HG03469 (cell line): ENCODE data around the gene TMEM132D.

Experiments
- ATAC-seq: cut with Tn5 transposase; IDR thresholded peaks from one replicate; pipeline ENCODE4 v1.9.1; 2021; ENCODE audit warnings: mild to moderate bottlenecking, moderate library complexity, moderate number of reproducible peaks; ENCODE audit not compliant: unreplicated experiment

The TMEM132D gene

DNA sequence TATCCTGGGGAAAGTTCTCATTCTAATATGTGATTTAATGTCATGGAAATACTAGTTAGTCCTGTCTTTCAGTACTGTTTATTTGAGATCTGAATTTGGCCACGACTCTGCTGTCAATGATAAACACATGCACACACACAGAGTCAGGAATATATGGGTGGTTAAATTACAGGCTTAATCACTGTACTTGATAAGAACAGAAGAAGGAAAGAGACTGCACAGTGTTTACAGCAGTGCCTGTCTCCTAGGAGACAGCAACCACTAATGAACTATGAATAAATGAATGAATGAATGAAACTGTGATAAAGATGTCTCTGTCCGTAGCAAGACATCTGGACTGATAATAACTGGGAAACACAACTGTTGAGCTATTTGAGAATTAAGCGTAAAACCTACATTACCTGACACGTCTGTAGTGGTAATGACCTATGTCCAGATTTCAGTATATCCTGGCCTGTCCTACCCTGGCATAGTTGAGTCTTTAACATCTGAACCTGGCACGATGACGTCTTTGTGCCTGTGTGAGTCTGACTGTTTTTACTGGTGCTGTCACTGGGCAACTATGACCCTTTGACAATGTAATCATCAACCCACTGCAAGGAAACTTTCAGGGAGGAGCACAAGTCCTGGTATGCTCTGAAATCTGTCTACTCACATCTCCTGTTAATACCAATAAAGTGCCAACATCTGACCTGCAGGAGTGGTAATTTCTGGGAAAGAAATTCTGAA, 524.6 kb downstream of the TMEM132D start:
- no peak for ATAC-seq

DNA sequence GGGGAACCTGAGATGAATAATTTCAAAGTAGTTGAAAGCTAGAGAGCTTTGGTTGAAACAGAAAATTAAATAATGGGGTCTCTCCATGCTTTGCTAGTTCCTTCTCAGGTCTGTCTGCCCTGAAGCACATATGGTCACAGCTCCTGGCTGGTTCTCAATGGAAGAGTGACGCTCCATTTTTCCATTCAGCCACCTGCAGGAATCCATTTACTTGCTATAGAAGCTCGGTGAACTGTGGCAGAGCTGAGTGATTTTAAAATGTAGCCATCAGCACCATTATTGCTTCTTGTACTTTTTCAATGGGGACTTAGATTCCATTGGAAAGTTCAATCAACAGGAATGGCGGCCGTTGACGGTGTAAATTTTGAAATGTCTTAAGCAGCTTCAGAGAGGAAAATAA, 525.3 kb downstream of the TMEM132D start:
- no peak for ATAC-seq

DNA sequence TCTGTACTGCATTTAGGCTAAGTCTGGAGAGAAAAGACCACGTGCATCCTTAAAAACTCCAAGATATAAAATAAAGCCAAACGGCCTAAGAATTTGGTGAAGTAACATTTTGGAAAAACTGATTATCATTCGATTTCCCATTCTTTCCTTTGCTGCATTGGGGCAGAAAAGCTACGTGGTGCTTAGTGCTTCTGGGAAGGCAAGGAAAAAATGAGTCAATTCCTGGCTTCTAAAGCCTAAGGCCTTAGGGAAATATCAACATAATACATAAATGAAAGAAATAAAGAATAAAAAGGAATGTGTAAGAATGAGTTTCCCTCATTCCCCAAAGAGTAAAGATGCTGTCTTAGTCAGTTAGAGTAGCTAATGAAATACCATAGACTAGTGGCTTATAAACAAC, 530.1 kb downstream of the TMEM132D start:
- ATAC-seq: no peak

DNA sequence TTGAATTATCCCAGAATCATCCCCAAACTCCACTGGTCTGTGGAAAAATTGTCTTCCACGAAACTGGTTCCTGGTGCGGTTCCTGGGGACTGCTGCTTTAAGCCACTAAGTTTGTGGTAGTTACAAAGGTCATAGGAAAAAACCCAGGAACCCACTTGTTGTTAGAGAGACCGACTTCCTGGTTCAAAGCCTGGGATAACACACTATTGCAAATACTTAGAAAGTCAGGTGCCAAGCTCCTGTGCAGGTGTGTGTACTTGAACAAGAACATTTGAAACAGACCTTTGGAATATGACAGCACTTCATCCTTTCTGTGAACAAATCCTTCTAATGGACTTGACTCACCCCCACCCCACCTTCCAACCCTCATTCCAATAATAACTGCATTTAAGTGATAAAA, 530.9 kb downstream of the TMEM132D start:
- ATAC-seq: no peak

DNA sequence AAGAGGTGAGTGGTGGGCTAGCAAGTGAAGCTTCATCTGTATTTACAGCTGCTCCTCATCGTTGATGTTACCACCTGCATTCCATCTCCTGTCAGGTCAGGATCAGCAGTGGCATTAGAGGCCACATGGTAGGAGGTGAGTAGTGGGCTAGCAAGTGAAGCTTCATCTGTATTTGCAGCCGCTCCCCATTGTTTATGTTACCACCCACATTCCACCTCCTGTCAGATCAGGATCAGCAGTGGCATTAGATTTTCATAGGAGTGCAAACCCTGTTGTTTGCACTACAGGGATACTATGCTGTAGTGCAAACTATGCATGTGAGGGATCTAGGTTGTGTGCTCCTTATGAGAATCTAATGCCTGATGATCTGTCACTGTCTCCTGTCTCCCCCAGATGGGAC, 531.5 kb downstream of the TMEM132D start:
- no peak for ATAC-seq

DNA sequence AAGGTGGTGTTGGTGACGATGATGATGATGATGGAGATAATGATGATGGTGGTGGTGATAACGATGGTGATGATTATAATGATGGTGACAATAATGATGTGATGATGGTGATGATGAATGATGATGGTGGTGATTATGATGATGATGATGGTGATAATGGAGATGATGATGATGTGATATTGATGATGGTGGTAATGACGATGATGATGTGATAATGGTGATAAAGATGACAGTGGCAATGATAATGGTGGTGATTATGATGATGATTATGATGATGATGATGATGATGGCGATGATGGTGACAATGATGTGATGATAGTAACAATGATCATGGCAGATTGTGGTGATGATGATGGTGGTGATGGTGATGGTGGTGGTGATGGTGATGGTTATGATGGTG, 532.6 kb downstream of the TMEM132D start:
- ATAC-seq: no peak

DNA sequence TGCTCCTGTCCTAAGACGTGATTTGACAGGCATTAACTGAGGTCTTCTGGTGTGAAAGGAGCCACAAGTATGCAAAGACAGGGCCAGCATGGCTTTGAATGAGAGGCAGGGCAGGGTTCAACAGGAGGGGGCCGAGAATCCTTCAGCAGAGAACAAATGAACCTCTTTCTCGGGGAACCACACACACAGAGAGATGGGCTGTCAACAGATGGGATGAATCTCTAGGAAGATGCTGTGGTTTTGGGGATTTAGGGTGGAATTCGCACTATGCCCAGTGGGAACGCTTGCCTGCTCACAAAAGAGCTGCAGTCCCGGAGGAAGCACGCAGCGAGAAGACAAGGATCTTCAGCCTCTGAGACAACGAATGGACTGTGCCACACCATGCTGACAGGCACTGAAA, 537.2 kb downstream of the TMEM132D start:
- no peak for ATAC-seq

DNA sequence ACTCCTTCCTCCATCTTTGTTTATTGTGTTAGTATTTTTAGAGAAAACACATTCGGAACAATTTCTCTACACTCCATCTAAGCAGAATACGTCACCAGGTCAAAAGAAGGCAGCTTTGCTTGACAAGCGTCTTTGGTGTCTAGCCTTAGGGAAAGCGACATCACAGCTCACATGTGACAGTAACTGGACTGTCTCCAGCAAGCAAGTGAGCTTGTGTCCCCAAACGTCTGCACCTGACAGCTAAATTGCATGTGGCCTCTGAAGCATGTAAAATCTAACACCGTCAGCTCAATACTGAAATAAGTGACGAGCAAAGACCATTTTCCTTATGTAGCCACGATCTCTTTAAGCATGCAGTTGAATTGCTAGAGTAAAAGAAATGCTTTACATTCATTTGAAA, 540.8 kb downstream of the TMEM132D start:
- no peak for ATAC-seq

DNA sequence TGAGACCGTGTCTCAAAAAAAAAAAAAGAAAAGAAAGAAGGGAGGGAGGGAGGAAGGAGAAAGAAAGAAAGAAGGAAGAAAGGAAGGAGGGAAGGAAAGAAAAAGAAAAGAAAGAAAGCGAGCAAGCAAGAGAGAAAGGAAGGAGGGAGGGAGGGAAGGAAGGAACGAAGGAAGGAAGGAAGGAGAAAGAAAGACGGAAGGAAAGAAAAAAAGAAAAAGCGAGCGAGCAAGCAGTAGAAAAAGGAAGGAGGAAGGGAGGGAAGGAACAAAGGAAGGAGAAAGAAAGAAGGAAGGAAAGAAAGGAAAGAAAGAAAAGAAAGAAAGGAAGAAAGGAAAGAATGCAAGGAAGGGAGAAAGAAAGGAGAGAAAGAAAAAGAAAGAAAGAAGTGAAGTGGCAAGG, 546.6 kb downstream of the TMEM132D start:
- no peak for ATAC-seq

DNA sequence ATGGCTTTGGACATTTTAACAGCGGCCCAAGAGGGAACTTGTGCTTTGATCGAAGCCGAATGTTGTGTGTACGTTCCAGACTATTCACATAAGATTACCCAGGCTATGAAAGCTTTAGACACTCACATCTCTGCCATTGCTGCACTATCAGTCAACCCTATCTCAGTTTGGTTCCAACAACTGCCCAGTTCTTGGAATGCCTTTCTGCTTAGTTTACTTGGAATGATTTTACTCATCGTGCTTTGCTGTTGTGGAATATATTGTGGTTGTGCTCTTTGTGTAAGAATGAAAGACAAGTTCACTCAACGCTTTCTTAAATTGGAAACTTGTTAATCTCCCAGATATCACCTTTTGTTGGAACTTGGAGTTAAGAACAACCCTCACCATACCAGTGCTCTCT, 552.3 kb downstream of the TMEM132D start:
- ATAC-seq: no peak

DNA sequence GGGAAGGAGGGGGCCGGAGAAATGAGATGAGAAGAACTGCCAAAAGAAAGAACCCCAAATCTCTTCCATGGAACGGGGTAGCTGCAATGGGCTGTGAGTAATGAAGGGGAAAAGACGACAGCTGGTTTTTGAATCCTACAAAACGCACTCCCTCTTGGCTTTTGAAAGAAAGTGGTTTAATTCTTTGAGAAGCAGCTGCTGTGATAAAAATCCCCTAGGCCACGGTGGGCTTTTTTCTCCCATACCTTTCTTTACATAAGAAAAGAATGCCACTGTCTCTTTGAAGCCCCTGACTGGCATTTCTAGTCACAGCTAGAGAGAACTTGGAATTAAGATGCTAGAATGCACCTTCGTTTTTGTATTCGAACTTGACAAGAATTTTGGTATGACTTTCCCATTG, 564.5 kb downstream of the TMEM132D start:
- ATAC-seq: no peak

DNA sequence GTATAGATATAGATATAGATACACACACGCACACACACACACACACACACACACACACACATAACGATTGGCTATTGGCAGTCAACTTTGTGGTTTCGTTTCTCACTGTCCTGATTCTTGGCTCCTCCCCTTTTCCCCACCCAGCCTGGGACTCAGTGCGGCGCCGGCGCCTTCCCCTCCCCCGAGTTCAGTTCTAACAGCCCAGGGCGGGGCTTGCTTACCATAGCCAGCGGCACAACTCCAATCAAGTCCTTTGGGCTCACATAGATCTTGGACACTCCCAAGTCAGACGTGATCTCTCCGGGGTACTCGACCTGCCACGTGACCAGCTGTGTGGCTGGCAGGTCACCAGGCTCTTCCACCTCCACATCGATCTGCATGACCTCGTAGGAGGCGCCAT, 566.4 kb downstream of the TMEM132D start:
- ATAC-seq: no peak

DNA sequence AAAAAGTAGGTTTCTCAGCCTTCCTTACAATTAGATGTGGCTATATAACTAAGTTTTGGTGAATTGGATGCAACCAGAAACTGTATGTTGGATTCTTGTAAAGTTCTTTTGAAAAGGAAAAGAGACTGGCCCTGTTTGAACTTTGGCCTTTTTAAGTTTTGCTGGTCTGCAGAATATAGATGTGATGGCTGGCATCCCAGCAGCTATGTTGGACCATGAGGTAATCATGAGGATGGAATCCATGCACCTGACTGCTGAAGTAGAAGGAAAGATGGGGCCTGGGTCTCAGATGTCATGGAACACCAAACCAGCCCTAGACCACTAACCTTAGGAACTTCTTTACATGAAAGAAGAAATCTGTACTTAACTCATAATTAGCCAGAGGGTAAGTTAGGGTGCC, 568.1 kb downstream of the TMEM132D start:
- no peak for ATAC-seq

DNA sequence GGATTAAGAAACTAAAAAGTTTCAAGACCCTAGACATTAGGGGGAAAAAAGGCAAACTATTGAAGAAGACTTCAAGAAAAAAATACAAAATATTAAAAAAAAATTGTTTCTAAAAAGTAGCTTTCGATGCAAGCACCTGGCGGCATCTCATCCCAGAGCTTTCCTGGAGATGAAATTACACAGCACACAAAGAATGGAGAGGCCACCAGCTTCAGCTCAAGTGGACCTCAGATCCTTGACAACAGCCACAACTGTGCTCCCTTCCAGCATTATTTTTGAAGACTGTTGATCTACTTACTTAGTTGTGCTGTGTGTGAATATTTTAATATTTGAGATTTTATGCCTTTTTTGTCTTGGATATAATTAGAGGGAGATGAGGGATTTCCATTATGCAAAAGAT, 571.5 kb downstream of the TMEM132D start:
- no peak for ATAC-seq

DNA sequence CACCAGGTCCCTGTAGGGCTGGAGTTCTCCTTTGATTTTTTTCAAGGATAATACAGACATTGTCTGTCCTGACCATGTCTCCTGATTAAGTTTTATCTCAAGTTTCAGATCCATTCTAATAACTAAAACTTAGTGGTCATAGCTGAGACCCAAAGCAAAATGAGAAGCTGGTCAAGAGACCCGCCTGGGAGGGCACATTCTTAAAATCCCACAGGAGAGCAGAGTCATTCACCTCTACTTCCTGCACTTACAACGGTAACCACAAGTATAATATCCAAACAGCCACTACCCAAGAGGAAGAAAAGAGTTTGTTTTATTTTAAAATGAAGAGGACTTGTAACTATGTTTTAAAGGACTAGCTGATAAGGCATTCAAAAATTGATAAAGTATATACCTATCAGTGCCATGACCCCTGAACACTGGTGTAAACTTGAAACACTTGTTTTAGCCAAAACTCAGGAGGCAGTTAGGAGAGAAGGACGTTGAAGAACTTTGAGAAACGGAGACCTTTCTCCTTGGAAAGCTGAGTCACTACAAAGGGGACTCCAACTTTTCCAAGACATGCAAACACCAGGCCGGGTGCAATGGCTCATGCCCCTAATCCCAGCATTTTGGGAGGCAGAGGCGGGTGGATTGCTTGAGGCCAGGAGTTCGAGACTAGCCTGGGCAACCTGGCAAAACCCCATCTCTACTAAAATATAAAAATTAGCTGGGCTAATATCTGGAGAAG, 572.3 kb downstream of the TMEM132D start:
- ATAC-seq: no peak

DNA sequence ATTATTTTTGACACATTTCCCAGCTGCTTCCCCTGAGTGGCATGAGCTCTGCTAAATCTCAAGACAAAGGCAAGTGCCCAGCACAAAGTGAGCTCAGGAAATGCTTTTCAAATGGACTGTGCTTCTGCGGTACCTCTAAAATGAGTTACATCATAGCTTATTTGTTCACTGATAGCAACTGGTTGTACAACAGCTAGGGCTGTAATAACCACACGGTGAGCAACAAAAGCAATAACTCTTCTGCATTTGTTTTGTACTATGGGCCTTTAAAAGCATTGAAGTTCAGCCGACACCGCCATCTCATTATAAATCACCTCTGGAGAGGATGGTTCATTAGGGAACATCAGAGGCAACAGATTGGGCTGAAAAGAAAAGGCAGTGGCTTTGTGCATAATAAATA, 575.6 kb downstream of the TMEM132D start:
- ATAC-seq: no peak

DNA sequence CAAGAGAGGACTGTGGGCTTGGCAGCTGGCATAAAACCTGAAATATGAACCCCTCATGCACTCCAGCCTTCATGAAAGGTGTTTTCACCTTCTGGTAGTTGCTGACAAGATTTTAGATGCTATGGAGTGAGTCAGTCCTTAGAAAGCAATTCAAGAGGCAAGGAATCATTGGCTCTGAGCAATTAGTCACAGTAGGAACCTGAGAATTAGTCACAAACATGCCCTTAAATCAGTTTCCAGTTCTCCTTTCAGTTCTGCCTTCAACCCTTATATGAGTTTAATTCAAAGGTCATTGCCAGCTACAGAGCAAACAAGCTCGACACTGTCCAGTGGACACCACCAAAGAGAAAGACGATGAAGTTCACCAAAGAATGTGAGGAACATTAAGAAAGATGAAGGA, 578.3 kb downstream of the TMEM132D start:
- ATAC-seq: no peak

DNA sequence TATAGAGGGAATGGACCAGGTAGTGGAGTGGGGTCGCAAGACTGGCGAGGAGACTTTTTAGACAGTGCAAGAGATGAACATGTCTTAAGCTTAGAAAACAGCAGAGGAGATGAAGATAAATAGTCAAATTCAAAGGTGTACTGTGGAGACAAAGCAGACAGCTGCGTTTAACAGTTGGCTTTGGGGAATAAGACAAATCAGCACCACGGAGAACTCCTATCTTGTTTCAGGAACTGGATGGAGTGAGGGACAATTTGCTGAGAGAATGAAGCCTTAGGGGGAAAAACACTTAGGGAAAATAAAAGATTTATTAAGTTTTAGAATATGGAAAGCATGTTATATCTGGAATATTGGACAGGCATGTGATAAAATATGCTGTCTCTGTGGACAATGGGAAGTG, 591.8 kb downstream of the TMEM132D start:
- no peak for ATAC-seq

DNA sequence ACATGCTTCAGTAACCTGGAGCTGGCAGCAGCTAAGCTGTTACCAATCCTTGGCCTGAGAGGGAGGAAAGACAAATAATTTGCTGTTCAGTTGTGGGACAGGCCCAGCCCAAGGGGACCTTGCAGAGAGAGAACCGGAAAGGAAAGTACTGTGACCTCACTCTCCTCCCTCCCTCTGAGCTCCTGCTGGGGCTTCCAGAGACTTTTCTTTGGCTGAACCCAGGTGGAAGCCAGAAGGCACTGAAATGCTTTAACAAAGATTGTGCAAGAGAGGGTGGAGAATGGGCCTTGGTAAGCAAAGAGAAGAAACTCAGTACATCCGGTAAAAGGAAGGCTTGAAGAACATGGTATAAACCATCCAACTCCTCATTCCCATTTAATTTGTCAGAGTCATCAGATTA, 593.5 kb downstream of the TMEM132D start:
- ATAC-seq: no peak

DNA sequence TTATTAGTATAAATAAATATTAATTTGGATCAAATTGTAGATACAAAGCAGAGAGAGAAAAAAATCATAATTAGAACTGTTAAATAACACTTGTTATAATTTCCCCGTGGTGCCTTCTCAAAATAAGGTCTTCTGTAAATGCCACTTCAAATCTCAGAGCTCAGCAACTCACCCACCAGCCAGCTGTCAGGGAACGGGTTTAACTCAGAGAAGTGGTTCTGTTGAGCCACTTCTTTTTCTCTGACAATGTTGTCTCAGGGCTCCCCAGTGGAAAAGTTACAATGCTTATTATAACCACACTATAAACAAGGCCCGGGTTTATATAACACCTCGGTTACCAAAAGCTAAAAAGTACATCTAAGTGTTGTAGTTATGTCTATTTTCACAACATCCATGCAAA, 598.0 kb downstream of the TMEM132D start:
- ATAC-seq: no peak

DNA sequence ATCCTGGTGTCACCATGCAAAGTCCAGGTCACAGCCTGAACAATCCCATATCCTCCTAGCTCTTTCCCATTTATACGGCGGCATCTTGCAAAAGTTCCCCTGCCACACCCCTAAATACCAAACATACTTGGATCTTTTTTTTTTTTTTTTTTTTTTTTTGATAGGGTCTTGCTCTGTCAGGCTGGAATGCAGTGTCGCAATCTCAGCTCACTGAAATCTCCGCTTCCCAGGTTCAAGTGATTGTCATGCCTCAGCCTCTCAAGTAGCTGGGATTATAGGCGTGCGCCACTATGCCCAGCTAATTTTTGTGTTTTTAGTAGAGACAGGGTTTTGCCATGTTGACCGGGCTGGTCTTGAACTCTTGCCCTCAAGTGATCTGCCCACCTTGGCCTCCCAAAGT, 599.3 kb downstream of the TMEM132D start:
- no peak for ATAC-seq

DNA sequence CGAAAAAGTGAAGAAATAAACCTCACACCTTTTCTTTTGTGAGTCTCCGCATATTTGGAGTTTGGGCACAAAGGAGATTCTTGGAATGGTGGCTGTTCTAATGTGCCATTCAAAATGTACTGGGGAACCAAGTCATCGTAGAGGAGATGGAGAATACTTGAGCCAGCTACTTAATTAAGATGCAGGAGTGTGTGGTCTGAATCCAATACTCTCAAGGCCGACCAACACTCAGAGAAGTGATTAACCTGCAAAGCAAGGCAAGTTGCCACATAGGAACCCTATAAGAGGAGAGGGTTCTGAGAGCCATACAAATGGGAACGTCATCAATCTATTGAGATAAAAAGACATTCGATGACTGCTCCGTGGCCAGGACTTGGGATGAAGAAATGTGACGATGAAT, 603.8 kb downstream of the TMEM132D start:
- ATAC-seq: no peak

DNA sequence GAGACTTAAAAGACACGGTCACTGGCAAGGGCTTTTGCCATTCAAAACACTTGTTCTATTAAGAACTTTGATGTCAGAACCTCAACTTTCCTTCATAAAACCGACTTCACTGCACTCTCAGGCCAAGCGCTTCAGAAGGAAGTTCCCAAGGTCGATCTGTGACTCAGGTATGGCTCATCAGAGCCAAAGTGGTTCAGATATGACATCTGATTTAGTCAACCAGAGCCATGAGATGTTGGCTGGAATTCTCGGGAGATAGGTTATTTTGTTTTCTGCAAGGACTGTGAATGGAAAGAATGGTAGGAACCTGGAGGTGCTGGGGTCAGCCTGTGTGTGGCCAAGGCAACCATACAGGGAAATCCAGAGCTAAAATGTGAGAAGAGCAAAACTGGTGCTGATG, 604.9 kb downstream of the TMEM132D start:
- no peak for ATAC-seq
